SU-DHL-6 (cell line): ENCODE data around the gene MAP4K3.

ENCODE experiments used
- CTCF ChIP-seq: fragments of 200-600 bp; sonication (generic); IDR thresholded peaks from one replicate; pipeline ENCODE4 v1.5.1; 2017; ENCODE audit warnings: antibody characterized with exemption, mild to moderate bottlenecking, low read length, moderate library complexity; ENCODE audit not compliant: insufficient read depth, poor library complexity, severe bottlenecking
- EZH2phosphoT487 ChIP-seq: fragments of 200-600 bp; sonication (generic), shearing (Covaris generic); conservative IDR thresholded peaks from 2 replicates; pipeline ENCODE4 v1.6.1; 2018; ENCODE audit warnings: mild to moderate bottlenecking, antibody characterized with exemption, low read length, moderate library complexity, mixed read lengths

- TF ChIP-seq CTCF (no peak), EZH2phosphoT487 (no peak)
Observed at GRCh38 chr2:39422700-39423099, 14.4 kb downstream of the MAP4K3 start.
